Measurements from ENCODE around the gene CCDC70.
"Not testable (repeated sequence)": the region's sequence is repeated elsewhere in the genome, so short reads cannot be mapped to it uniquely, and the experiment has no call there.

Gene CCDC70

GRCh38 chr13:51865838-51866237 is 4.1 kb downstream of the CCDC70 start:
- no peak for DNase-seq

GRCh38 chr13:51867062-51867461 is 5.3 kb downstream of the CCDC70 start:
- no peak for DNase-seq

GRCh38 chr13:51869916-51870315 is 8.1 kb downstream of the CCDC70 start:
- DNase-seq, result no peak

- no peak for DNase-seq
These were observed 8.8 kb downstream of the CCDC70 start for GRCh38 chr13:51870616-51871015.

GRCh38 chr13:51873117-51873798 is 11.5 kb downstream of the CCDC70 start:
- no peak for DNase-seq

- DNase-seq, result no peak
These were observed 12.1 kb downstream of the CCDC70 start for GRCh38 chr13:51873837-51874236.

- peak; percentile 60 for DNase-seq
These were observed 12.9 kb downstream of the CCDC70 start for GRCh38 chr13:51874651-51875050.

GRCh38 chr13:51879133-51879532 is 17.4 kb downstream of the CCDC70 start:
- no peak for DNase-seq

- DNase-seq, result no peak
These were observed 19.5 kb downstream of the CCDC70 start for GRCh38 chr13:51881296-51881695.

- no peak for DNase-seq
These were observed 20.9 kb downstream of the CCDC70 start for GRCh38 chr13:51882570-51883225.

GRCh38 chr13:51883226-51883600 is 21.4 kb downstream of the CCDC70 start:
- no peak for DNase-seq

GRCh38 chr13:51885651-51886050 is 23.9 kb downstream of the CCDC70 start:
- no peak for DNase-seq

GRCh38 chr13:51887468-51887867 is 25.7 kb downstream of the CCDC70 start:
- no peak for DNase-seq

GRCh38 chr13:51892657-51893056 is 30.9 kb downstream of the CCDC70 start:
- DNase-seq, result no peak

GRCh38 chr13:51894239-51894638 is 32.5 kb downstream of the CCDC70 start:
- DNase-seq, result no peak

GRCh38 chr13:51895906-51896888 is 34.4 kb downstream of the CCDC70 start:
- no peak for DNase-seq

- DNase-seq, result no peak
These were observed 38.7 kb downstream of the CCDC70 start for GRCh38 chr13:51900471-51900870.

GRCh38 chr13:51902776-51903175 is 41.0 kb downstream of the CCDC70 start:
- DNase-seq, result no peak

- DNase-seq, result no peak
These were observed 44.0 kb downstream of the CCDC70 start for GRCh38 chr13:51905787-51906186.

GRCh38 chr13:51906581-51906980 is 44.8 kb downstream of the CCDC70 start:
- no peak for DNase-seq

- DNase-seq, result no peak
These were observed 45.4 kb downstream of the CCDC70 start for GRCh38 chr13:51907040-51907732.

- not testable (repeated sequence) for DNase-seq
These were observed 47.5 kb downstream of the CCDC70 start for GRCh38 chr13:51909265-51909664.

- DNase-seq, result no peak
These were observed 48.7 kb downstream of the CCDC70 start for GRCh38 chr13:51910508-51910907.

All from NCI-H1417 treated with DMSO at 0.1 percent for 48 hours (cell line).